Measurements from ENCODE around the gene CRCP. TPM values are rescaled to one million over a fixed set of nuclear protein-coding genes. Genes with fewer than 3 reads are reported as not detected.

The CRCP gene
- total RNA-seq, 1 experiment from 2014 or later, result 42.5 TPM

DNA sequence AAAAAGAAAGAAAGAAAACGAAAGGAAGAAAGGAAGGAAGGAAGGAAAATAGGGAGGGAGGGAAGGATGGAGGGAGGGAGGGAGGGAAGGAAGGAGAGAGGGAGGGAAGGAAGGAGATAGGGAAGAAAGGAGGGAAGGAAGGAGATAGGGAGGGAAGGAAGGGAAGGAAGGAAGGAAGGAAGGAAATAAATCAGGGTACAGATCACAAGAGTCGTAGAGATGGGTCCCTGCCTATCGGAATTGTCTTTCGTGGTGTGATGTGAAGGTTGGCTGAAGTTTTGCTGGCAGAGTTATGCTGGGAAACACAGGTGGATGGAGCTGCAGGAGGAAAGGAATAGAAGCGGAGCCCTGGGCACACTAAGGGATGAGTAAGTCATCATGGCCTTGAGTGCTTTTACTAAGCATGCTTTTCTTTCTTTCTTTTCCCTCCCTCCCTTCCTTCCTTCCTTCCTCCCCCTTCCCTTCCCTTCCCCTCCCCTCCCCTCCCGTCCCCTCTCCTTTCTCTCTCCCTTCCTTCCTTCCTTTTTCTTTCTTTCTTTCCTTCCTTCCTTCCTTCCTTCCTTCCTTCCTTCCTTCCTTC, 78.6 kb downstream of the CRCP start:
- Histone ChIP-seq H3K36me3 (ENCODE audit: insufficient read depth, low read length, poor library complexity, severe bottlenecking) (no peaks in the 10 kb centered on the region), H3K27ac (ENCODE audit: low read depth, low read length, poor library complexity, severe bottlenecking) (no peak overlapping the region), H3K27me3 (replicated peaks; ENCODE audit: insufficient read depth, low read depth, low read length, poor library complexity) (no peaks in the 10 kb centered on the region), H3K4me3 (ENCODE audit: low read depth, low read length, poor library complexity, severe bottlenecking) (no peak overlapping the region), H3K4me1 (ENCODE audit: insufficient read depth, low read length, poor library complexity, severe bottlenecking) (no peaks in the 10 kb centered on the region), H3K9me3 (ENCODE audit: low read depth, low read length, poor library complexity, severe bottlenecking) (no peaks in the 10 kb centered on the region)
- DNase-seq (ENCODE audit: low spot score), result no peak
- BruUV-seq (replicated peaks), result no TSS peak
- POLR2A ChIA-PET (ENCODE audit: low non-redundant PET), result interaction anchor here (0.7 to 0.8 kb wide), 2 partner anchors 52 to 434 kb away, joined by 5 to 35 read pairs; no protein-coding TSS in a partner anchor
- intact Hi-C loops (cut with micrococcal nuclease; ENCODE audit: unreplicated experiment), result no loop called here
- TF ChIP-seq, protein P1, sequence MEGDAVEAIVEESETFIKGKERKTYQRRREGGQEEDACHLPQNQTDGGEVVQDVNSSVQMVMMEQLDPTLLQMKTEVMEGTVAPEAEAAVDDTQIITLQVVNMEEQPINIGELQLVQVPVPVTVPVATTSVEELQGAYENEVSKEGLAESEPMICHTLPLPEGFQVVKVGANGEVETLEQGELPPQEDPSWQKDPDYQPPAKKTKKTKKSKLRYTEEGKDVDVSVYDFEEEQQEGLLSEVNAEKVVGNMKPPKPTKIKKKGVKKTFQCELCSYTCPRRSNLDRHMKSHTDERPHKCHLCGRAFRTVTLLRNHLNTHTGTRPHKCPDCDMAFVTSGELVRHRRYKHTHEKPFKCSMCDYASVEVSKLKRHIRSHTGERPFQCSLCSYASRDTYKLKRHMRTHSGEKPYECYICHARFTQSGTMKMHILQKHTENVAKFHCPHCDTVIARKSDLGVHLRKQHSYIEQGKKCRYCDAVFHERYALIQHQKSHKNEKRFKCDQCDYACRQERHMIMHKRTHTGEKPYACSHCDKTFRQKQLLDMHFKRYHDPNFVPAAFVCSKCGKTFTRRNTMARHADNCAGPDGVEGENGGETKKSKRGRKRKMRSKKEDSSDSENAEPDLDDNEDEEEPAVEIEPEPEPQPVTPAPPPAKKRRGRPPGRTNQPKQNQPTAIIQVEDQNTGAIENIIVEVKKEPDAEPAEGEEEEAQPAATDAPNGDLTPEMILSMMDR (conservative IDR thresholded peaks at IDR 0.05; ENCODE audit: low read depth, low read length), result no peak
- TF ChIP-seq EZH2 (IDR thresholded peaks at IDR 0.05; ENCODE audit: borderline replicate concordance, low read depth, low read length, poor library complexity, severe bottlenecking), result no peak
- CTCF ChIA-PET, result no interaction called here

DNA sequence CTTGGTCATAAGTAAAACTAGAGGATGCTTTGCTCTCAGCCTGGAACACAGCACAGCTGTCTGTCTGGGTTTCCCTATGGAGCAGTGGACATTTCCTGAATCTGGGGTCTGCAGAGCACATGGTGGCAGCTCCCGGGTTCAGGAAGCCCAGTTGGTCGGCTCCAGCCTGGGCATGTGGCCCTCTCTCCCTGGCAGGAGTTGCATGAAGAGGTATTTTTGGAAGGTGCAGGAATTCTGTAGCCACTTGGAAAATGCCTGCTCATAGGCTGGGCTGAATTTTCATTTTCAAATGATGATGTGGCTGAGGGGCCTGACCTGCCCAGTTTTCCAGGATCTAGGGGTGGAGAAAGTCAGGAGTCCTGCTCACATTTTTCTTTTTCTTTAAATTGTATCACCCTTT, 83.8 kb downstream of the CRCP start:
- POLR2A ChIA-PET (ENCODE audit: low non-redundant PET), result no interaction called here
- no peak for TF ChIP-seq EZH2 (IDR thresholded peaks at IDR 0.05; ENCODE audit: borderline replicate concordance, low read depth, low read length, poor library complexity, severe bottlenecking)
- TF ChIP-seq, protein P1 (conservative IDR thresholded peaks at IDR 0.05; ENCODE audit: low read depth, low read length), result no peak
- intact Hi-C loops (cut with micrococcal nuclease; ENCODE audit: unreplicated experiment), result no loop called here

GRCh38 chr7:66198956-66199355, 84.3 kb downstream of the CRCP start:
- TF ChIP-seq, protein P1 (conservative IDR thresholded peaks at IDR 0.05; ENCODE audit: low read depth, low read length), result no peak
- TF ChIP-seq EZH2 (IDR thresholded peaks at IDR 0.05; ENCODE audit: borderline replicate concordance, low read depth, low read length, poor library complexity, severe bottlenecking), result no peak
- ChIA-PET CTCF (no interaction called here), POLR2A (ENCODE audit: low non-redundant PET) (no interaction called here)
- no TSS peak for BruUV-seq (replicated peaks)
- no peak overlapping the region for H3K27ac ChIP-seq (ENCODE audit: low read depth, low read length, poor library complexity, severe bottlenecking)
- intact Hi-C loops (cut with micrococcal nuclease; ENCODE audit: unreplicated experiment), result no loop called here
- no peaks in the 10 kb centered on the region for H3K27me3 ChIP-seq (replicated peaks; ENCODE audit: insufficient read depth, low read depth, low read length, poor library complexity)
- no peak overlapping the region for H3K4me3 ChIP-seq (ENCODE audit: low read depth, low read length, poor library complexity, severe bottlenecking)
- H3K9me3 ChIP-seq (ENCODE audit: low read depth, low read length, poor library complexity, severe bottlenecking), result no peaks in the 10 kb centered on the region
- no peaks in the 10 kb centered on the region for H3K36me3 ChIP-seq (ENCODE audit: insufficient read depth, low read length, poor library complexity, severe bottlenecking)
- no peaks in the 10 kb centered on the region for H3K4me1 ChIP-seq (ENCODE audit: insufficient read depth, low read length, poor library complexity, severe bottlenecking)
- no peak for DNase-seq (ENCODE audit: low spot score)

More for the DNA sequence above, 83.8 kb downstream of the CRCP start:
- H3K4me1 ChIP-seq (ENCODE audit: insufficient read depth, low read length, poor library complexity, severe bottlenecking), result no peaks in the 10 kb centered on the region
- H3K9me3 ChIP-seq (ENCODE audit: low read depth, low read length, poor library complexity, severe bottlenecking), result no peaks in the 10 kb centered on the region
- no peaks in the 10 kb centered on the region for H3K36me3 ChIP-seq (ENCODE audit: insufficient read depth, low read length, poor library complexity, severe bottlenecking)
- no peak for DNase-seq (ENCODE audit: low spot score)
- H3K4me3 ChIP-seq (ENCODE audit: low read depth, low read length, poor library complexity, severe bottlenecking), result no peak overlapping the region
- H3K27ac ChIP-seq (ENCODE audit: low read depth, low read length, poor library complexity, severe bottlenecking), result no peak overlapping the region
- BruUV-seq (replicated peaks), result no TSS peak
- no peaks in the 10 kb centered on the region for H3K27me3 ChIP-seq (replicated peaks; ENCODE audit: insufficient read depth, low read depth, low read length, poor library complexity)
- CTCF ChIA-PET, result no interaction called here

Measured in A673 (cell line).